GM19455 (cell line): ENCODE results near the gene C7.

ENCODE experiments used
- ATAC-seq: cut with Tn5 transposase; IDR thresholded peaks from one replicate; pipeline ENCODE4 v1.9.1; 2021; ENCODE audit not compliant: unreplicated experiment

C7 gene

GRCh38 chr5:40915341-40915926 lies 6.1 kb downstream of the C7 start:
- ATAC-seq = no peak

GRCh38 chr5:40916226-40916625 lies 6.9 kb downstream of the C7 start:
- no peak for ATAC-seq

- ATAC-seq = no peak
Measured at GRCh38 chr5:40928886-40929448, 19.7 kb downstream of the C7 start.

- no peak for ATAC-seq
Measured at GRCh38 chr5:40932766-40933165, 23.5 kb downstream of the C7 start.

GRCh38 chr5:40937075-40937474 lies 27.8 kb downstream of the C7 start:
- no peak for ATAC-seq

GRCh38 chr5:40939753-40940152 lies 30.5 kb downstream of the C7 start:
- no peak for ATAC-seq

GRCh38 chr5:40945111-40945510 lies 35.8 kb downstream of the C7 start:
- no peak for ATAC-seq

- no peak for ATAC-seq
Measured at GRCh38 chr5:40955313-40955712, 46.0 kb downstream of the C7 start.

GRCh38 chr5:40957048-40957447 lies 47.8 kb downstream of the C7 start:
- ATAC-seq = no peak

GRCh38 chr5:40958811-40959210 lies 49.5 kb downstream of the C7 start:
- no peak for ATAC-seq

GRCh38 chr5:40960037-40960436 lies 50.7 kb downstream of the C7 start:
- ATAC-seq = no peak

GRCh38 chr5:40962207-40962955 lies 53.1 kb downstream of the C7 start:
- no peak for ATAC-seq

GRCh38 chr5:40972434-40972833 lies 63.1 kb downstream of the C7 start:
- ATAC-seq = no peak

GRCh38 chr5:40973364-40974004 lies 64.2 kb downstream of the C7 start:
- no peak for ATAC-seq

GRCh38 chr5:40976041-40976440 lies 66.7 kb downstream of the C7 start:
- ATAC-seq = no peak

GRCh38 chr5:40976836-40977235 lies 67.5 kb downstream of the C7 start:
- ATAC-seq = no peak

GRCh38 chr5:40981420-40981819 lies 72.1 kb downstream of the C7 start:
- no peak for ATAC-seq

GRCh38 chr5:40983781-40984180 lies 74.5 kb downstream of the C7 start:
- ATAC-seq = no peak

GRCh38 chr5:40984884-40985283 lies 75.6 kb downstream of the C7 start:
- ATAC-seq = no peak

- ATAC-seq = no peak
Measured at GRCh38 chr5:40985501-40985900, 76.2 kb downstream of the C7 start.

- no peak for ATAC-seq
Measured at GRCh38 chr5:40986666-40987065, 77.4 kb downstream of the C7 start.

- no peak for ATAC-seq
Measured at GRCh38 chr5:40987349-40987748, 78.1 kb downstream of the C7 start.
